Stimulated activated naive CD8-positive, alpha-beta T cell treated with anti-CD3 and anti-CD28 coated beads, Interleukin-15, amount 100 ng/mL, for 72 hours (primary cell): ENCODE data around the gene GPX3.
A peak's percentile ranks its signal among the peaks of the same experiment; 100 is the strongest.

Experiments used
- ATAC-seq: fragments of 150-1000 bp; cut with Tn5 transposase; 2 replicates; pipeline ENCODE4 v1.10.0; 2021; ENCODE audit warnings: mild to moderate bottlenecking, moderate library complexity
- DNase-seq, 2 donors: peaks; one replicate each; pipeline ENCODE4 v3.0.0; 2021 to 2022
- H3K27ac Mint-ChIP-seq, 2 donors: one replicate each; pipeline ENCODE4 v1.8.0; 2022; ENCODE audit warnings: mild to moderate bottlenecking in 2 of 2, mixed read lengths in 2 of 2, moderate library complexity in 2 of 2
- H3K27me3 Mint-ChIP-seq: one replicate; pipeline ENCODE4 v1.8.0; 2022; ENCODE audit warnings: mixed read lengths
- H3K4me1 Mint-ChIP-seq: one replicate; pipeline ENCODE4 v1.8.0; 2022; ENCODE audit warnings: mild to moderate bottlenecking, mixed read lengths
- H3K4me3 Mint-ChIP-seq, 2 donors: one replicate each; pipeline ENCODE4 v1.8.0; 2022; ENCODE audit warnings: mild to moderate bottlenecking in 2 of 2, mixed read lengths in 2 of 2, moderate library complexity in 1 of 2
- H3K9me3 Mint-ChIP-seq, 2 donors: one replicate each; pipeline ENCODE4 v1.8.0; 2022; ENCODE audit warnings: mixed read lengths in 2 of 2

The GPX3 gene

DNA sequence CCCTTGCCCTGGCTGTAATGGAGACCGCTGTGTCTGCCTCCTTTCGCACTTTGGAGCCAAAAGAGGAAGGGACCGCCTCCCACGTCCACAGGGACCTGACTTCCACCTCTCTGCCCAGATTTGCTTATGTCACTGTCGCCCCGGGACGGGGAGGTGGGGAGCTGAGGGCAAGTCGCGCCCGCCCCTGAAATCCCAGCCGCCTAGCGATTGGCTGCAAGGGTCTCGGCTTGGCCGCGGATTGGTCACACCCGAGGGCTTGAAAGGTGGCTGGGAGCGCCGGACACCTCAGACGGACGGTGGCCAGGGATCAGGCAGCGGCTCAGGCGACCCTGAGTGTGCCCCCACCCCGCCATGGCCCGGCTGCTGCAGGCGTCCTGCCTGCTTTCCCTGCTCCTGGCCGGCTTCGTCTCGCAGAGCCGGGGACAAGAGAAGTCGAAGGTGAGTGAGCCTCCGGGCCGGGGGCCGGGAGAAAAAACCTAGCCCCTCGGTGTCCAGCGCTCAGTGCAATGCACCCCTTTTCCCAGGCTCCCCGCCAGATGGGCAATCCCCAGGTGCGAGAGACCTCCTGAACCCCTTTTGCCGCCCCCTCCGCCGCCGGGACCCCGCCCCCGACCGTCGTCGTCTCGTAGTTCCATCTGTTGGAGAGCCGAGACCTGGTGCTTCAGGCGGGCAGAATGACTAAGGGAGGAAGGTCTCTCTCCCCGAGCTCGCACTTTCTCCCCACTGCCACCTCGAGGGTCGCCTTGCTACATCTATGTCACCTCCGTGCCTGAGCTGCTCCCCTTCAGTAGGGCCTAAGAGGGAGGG is at the start of gene GPX3:
Gene GPX3, plus strand, starts transcription at position 288 of the 807 bp plus-strand sequence. Its CDS starts 64 bp downstream, at position 352.
- no peaks in the 10 kb centered on the region for H3K9me3 Mint-ChIP-seq
- H3K27me3 Mint-ChIP-seq, result peaks cover 21% of the 10 kb centered on the region
- H3K4me1 Mint-ChIP-seq, result peaks cover 17% of the 10 kb centered on the region
- H3K27ac Mint-ChIP-seq, result peak within 1 kb of the TSS in 1 of 2 donors; percentile 27
- ATAC-seq, result peak; percentile 51
- H3K4me3 Mint-ChIP-seq, result peak within 1 kb of the TSS; percentile 56 to 74
- DNase-seq, result peak; percentile 17 to 25

DNA sequence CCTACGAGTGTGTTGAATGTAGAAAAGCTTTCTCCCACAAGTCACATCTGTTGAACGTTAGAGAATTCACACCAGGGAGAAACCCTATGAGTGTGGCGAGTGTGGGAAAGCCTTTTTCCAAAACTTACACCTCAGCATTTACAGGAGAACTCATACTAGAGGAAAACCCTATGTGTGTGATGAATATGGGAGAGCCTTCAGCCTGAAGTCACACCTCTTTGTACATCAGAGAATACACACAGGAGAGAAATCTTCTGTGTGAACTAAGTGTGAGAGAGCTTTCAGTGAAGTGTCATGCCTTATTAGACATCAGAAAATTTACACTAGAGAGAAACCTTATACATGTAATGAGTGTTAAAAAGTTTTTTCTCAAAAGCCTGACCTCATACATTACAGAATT is 41.8 kb upstream of the GPX3 start:
- H3K9me3 Mint-ChIP-seq, result peaks cover 0 to 10% of the 10 kb centered on the region in 2 donors
- ATAC-seq (no peak), DNase-seq (no peak)
- H3K4me1 Mint-ChIP-seq, result no peaks in the 10 kb centered on the region
- no peak overlapping the region for H3K4me3 Mint-ChIP-seq
- H3K27me3 Mint-ChIP-seq, result peaks cover 10% of the 10 kb centered on the region
- H3K27ac Mint-ChIP-seq, result no peak overlapping the region

GRCh38 chr5:150987746-150988145 is 32.6 kb upstream of the GPX3 start:
- Mint-ChIP-seq H3K27me3 (no peaks in the 10 kb centered on the region), H3K27ac (no peak overlapping the region), H3K4me3 (no peak overlapping the region), H3K4me1 (no peaks in the 10 kb centered on the region), H3K9me3 (peaks cover 13 to 14% of the 10 kb centered on the region in 2 donors)
- no peak for DNase-seq
- ATAC-seq, result no peak

DNA sequence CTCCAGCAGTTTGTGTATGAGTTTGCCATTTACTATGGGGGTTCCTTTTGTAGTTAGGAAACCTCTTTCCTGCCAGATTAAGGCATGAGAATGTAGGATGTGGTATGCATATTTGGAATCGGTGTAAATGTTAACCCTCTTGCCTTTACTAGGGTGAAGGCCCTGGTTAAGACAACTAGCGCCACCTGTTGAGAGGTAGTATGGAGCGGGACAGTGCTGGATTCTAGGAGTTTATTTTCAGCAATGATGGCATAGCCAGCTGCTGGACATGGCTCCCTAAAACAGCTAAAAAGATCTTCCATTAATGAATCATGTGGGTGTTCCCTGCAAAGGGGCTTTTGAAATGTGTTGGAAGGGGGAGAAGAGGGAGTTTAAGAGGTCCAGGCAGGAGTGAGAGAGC is 30.7 kb upstream of the GPX3 start:
- Mint-ChIP-seq H3K9me3 (peaks cover 13 to 18% of the 10 kb centered on the region in 2 donors), H3K27me3 (no peaks in the 10 kb centered on the region), H3K4me1 (no peaks in the 10 kb centered on the region), H3K27ac (no peak overlapping the region), H3K4me3 (no peak overlapping the region)
- DNase-seq (peak in 1 of 2 donors; percentile 17), ATAC-seq (peak; percentile 54)

GRCh38 chr5:150992705-150993104 is 27.7 kb upstream of the GPX3 start:
- DNase-seq, result no peak

GRCh38 chr5:150993422-150993821 is 27.0 kb upstream of the GPX3 start:
- no peak for ATAC-seq

More at GRCh38 chr5:150992705-150993104, 27.7 kb upstream of the GPX3 start:
- Mint-ChIP-seq H3K27me3 (no peaks in the 10 kb centered on the region), H3K4me3 (no peak overlapping the region), H3K9me3 (peaks cover 18 to 20% of the 10 kb centered on the region in 2 donors), H3K27ac (no peak overlapping the region), H3K4me1 (no peaks in the 10 kb centered on the region)
- ATAC-seq, result no peak

GRCh38 chr5:150993826-150994412 is 26.5 kb upstream of the GPX3 start:
- Mint-ChIP-seq H3K27me3 (no peaks in the 10 kb centered on the region), H3K4me1 (no peaks in the 10 kb centered on the region), H3K4me3 (no peak overlapping the region), H3K27ac (no peak overlapping the region), H3K9me3 (peaks cover 18 to 20% of the 10 kb centered on the region in 2 donors)
- ATAC-seq (no peak), DNase-seq (no peak)

More at GRCh38 chr5:150993422-150993821, 27.0 kb upstream of the GPX3 start:
- H3K9me3 Mint-ChIP-seq, result peaks cover 18 to 20% of the 10 kb centered on the region in 2 donors
- no peak overlapping the region for H3K4me3 Mint-ChIP-seq
- no peaks in the 10 kb centered on the region for H3K27me3 Mint-ChIP-seq
- no peak for DNase-seq
- H3K4me1 Mint-ChIP-seq, result no peaks in the 10 kb centered on the region
- H3K27ac Mint-ChIP-seq, result no peak overlapping the region

DNA sequence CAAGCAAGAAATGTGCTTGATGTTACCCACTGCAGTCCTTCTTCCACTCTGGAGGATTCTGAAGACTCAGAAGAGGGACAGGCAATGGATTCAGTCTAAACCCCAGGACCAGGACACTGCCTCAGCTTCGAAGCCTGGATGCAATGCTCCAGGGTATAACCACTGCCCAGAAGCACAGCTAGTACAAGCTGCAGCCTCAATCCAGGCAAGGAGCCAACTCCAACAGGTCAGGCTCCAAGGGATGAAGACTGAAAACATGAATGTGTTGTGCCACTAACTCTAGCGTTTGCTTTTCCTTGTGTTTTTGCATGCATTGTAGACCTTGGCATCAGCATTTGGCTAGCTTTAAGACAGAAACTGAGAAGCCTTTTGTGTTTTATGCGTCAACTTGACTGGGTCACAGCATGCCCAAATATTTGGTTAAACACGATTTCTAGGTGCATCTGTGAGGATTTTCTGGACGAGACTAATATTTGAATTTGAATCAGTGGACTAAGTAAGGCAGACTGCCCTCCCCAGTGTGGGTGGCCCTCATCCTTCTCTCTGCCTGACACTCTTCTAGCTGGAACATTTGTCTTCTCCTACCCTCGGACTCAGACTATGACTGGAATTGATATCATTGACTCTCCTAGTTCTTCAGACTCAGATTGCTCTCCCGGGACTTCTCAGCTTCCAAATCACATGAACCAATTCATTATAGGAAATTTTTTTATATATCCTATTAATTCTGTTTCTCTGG is 20.5 kb upstream of the GPX3 start:
- Mint-ChIP-seq H3K4me1 (no peaks in the 10 kb centered on the region), H3K27ac (no peak overlapping the region), H3K27me3 (no peaks in the 10 kb centered on the region), H3K4me3 (no peak overlapping the region), H3K9me3 (peaks cover 0 to 7% of the 10 kb centered on the region in 2 donors)
- no peak for DNase-seq
- no peak for ATAC-seq

GRCh38 chr5:151001436-151001835 is 19.0 kb upstream of the GPX3 start:
- Mint-ChIP-seq H3K4me1 (no peaks in the 10 kb centered on the region), H3K27me3 (peaks cover 2% of the 10 kb centered on the region), H3K9me3 (no peaks in the 10 kb centered on the region), H3K4me3 (no peak overlapping the region), H3K27ac (no peak overlapping the region)
- no peak for DNase-seq
- ATAC-seq, result no peak

GRCh38 chr5:151002250-151002649 is 18.1 kb upstream of the GPX3 start:
- ATAC-seq, result no peak
- Mint-ChIP-seq H3K27ac (no peak overlapping the region), H3K4me3 (no peak overlapping the region), H3K4me1 (no peaks in the 10 kb centered on the region), H3K9me3 (no peaks in the 10 kb centered on the region), H3K27me3 (peaks cover 6% of the 10 kb centered on the region)
- no peak for DNase-seq

- peaks cover 6% of the 10 kb centered on the region for H3K27me3 Mint-ChIP-seq
- ATAC-seq (no peak), DNase-seq (no peak)
- peak overlapping the region in 1 of 2 donors; percentile 59 for H3K27ac Mint-ChIP-seq
- no peaks in the 10 kb centered on the region for H3K4me1 Mint-ChIP-seq
- H3K9me3 Mint-ChIP-seq, result no peaks in the 10 kb centered on the region
- H3K4me3 Mint-ChIP-seq, result no peak overlapping the region
Measured at GRCh38 chr5:151002681-151003502, 17.5 kb upstream of the GPX3 start.

DNA sequence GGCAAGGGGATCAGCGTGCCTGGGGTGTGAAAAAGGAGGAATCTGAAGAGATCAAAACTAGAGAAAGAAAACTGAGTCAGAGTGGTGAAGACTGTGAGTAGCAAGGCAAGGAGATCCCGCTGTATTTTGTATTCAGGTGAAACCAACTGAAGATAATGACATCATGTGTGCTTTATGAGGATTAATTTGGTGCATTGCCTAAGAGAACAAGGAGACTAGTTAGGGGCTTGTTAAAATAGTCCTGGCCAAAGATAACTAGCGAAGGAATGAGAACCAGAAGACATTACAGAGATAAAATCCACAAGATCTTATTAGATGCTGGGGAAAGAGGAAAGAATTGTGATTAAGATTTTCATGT is 16.9 kb upstream of the GPX3 start:
- peak overlapping the region; percentile 4 to 59 for H3K27ac Mint-ChIP-seq
- no peak for DNase-seq
- H3K9me3 Mint-ChIP-seq, result no peaks in the 10 kb centered on the region
- peaks cover 6% of the 10 kb centered on the region for H3K27me3 Mint-ChIP-seq
- H3K4me3 Mint-ChIP-seq, result no peak overlapping the region
- ATAC-seq, result no peak
- H3K4me1 Mint-ChIP-seq, result no peaks in the 10 kb centered on the region

DNA sequence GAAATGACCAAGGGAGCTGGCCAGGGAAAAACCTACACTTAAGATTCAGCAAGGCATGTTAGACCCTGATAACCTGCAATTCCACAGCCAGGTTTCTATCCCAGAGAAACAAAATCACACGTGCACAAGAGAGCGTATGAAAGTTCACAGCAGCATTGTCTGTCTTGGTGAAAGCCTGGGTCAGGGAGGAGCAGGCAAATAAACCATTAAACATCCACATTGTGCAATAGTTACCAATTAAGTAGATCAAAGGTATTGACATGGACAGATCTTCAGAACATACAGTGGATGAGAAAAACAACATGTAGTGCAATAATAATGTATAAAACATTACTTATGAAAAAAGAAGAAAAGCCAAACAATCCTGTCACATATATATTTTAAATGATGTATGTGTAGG is 15.9 kb upstream of the GPX3 start:
- no peaks in the 10 kb centered on the region for H3K4me1 Mint-ChIP-seq
- peaks cover 6% of the 10 kb centered on the region for H3K27me3 Mint-ChIP-seq
- DNase-seq, result no peak
- H3K9me3 Mint-ChIP-seq, result no peaks in the 10 kb centered on the region
- no peak for ATAC-seq
- no peak overlapping the region for H3K4me3 Mint-ChIP-seq
- H3K27ac Mint-ChIP-seq, result no peak overlapping the region

DNA sequence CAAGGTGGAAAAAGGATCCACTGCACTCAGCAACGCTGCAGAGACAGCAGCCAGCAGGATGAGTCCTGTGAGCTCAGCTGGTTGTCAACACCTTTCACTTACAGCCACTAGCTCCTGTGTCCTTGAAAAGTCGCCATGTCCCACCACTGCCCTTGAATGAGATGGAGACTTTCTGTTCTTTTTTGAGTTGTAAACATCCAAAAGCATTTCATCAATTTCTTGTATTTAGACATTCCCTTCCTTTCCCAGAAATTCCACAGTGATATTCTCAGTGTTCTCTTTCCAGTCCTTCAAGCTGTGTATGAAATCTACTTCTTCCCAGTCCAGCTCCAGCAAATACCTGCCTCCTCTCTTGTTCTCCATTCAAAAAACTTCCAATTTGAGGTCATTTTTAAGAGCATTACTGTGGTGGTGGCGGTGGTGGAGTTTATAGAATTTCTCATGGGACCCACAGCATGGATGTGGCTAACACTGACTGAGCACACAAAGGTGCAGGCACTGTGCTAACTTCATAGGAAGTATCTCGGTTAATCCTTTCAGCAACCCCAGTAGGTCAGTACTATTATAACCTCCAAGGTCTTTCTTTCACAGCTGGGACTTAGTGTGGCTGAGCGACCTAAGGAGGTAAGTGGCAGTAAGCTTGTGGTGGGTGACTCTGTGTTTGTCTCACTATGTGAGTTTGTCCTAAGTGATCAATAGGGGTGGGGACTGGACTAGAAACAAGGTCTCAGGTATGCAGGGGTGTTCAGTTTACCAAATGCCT is 15.0 kb upstream of the GPX3 start:
- no peaks in the 10 kb centered on the region for H3K4me1 Mint-ChIP-seq
- DNase-seq (no peak), ATAC-seq (no peak)
- H3K9me3 Mint-ChIP-seq, result no peaks in the 10 kb centered on the region
- H3K4me3 Mint-ChIP-seq, result no peak overlapping the region
- peaks cover 6% of the 10 kb centered on the region for H3K27me3 Mint-ChIP-seq
- no peak overlapping the region for H3K27ac Mint-ChIP-seq
